ENCODE data around the gene LDHD. TPM values are rescaled to one million over a fixed set of nuclear protein-coding genes. Genes with fewer than 3 reads are reported as not detected.

LDHD gene
- total and polyA plus RNA-seq, 2 of the 8 experiments (the other 6 are each of a cell fraction or from before 2014, with no cell fraction given): 14.9 to 18.2 TPM

- Histone ChIP-seq H4K91ac (replicated peaks; ENCODE audit: insufficient read length, low read length) (peak overlapping the region; percentile 34), H3K4me3 (ENCODE audit: extremely low read depth in 1 of 4, insufficient read depth in 2 of 4, low read depth in 3 of 4, low read length in 4 of 4) (no peak overlapping the region), H4K5ac (ENCODE audit: insufficient read length, low read depth, low read length) (no peak overlapping the region), H3K56ac (replicated peaks; ENCODE audit: insufficient read length, low read depth, low read length) (no peak overlapping the region), H3K27ac (ENCODE audit: low read depth, low read length) (no peak overlapping the region), H2BK12ac (ENCODE audit: low read depth, low read length) (peak overlapping the region; percentile 60; the same call in 1 of the 2 replicates), H3K27me3 (replicated peaks in 1 of 4; ENCODE audit: control insufficient read depth in 3 of 4, extremely low read depth in 1 of 4, insufficient read depth in 3 of 4, low read length in 3 of 4) (no peaks in the 10 kb centered on the region), H3K23me2 (ENCODE audit: low read depth, low read length) (no peaks in the 10 kb centered on the region), H3K9me3 (ENCODE audit: insufficient read depth in 2 of 2, low read depth in 1 of 2, low read length in 1 of 2) (no peaks in the 10 kb centered on the region), H4K20me1 (replicated peaks in 1 of 2; ENCODE audit: control insufficient read depth in 1 of 2, insufficient read depth in 2 of 2, low read length in 2 of 2) (peaks cover 2 to 3% of the 10 kb centered on the region in 2 experiments), H2AK5ac (ENCODE audit: low read depth, low read length) (no peak overlapping the region), H3K9ac (replicated peaks in 1 of 4; ENCODE audit: extremely low read depth in 1 of 4, low read depth in 3 of 4, low read length in 3 of 4) (peak overlapping the region in 1 of 4 experiments; percentile 7; a peak in 1 of 7 replicates), H3K4me2 (ENCODE audit: insufficient read depth in 1 of 2, low read depth in 2 of 2, low read length in 2 of 2) (no peak overlapping the region), H3K79me1 (ENCODE audit: low read depth, low read length) (peaks cover 3% of the 10 kb centered on the region; the same call in 1 of the 2 replicates), H2BK120ac (replicated peaks; ENCODE audit: low read depth, low read length) (no peak overlapping the region), H2BK15ac (ENCODE audit: low read length) (peak overlapping the region; percentile 88; the same call in 1 of the 2 replicates), H4K8ac (ENCODE audit: extremely low read depth, insufficient read depth, low read length) (no peak overlapping the region), H2AFZ (ENCODE audit: low read length) (no peak overlapping the region), H3K36me3 (ENCODE audit: control insufficient read depth in 2 of 4, insufficient read depth in 4 of 4, low read length in 3 of 4) (peaks cover 0 to 16% (median 3%) of the 10 kb centered on the region in 4 experiments; a peak in 2 of 8 replicates), H3K79me2 (ENCODE audit: control insufficient read depth in 1 of 2, insufficient read depth in 2 of 2, low read length in 2 of 2) (no peaks in the 10 kb centered on the region; a peak in 1 of 4 replicates), H3K4me1 (replicated peaks in 1 of 4; ENCODE audit: control insufficient read depth in 3 of 4, insufficient read depth in 4 of 4, low read length in 3 of 4) (peaks cover 9 to 53% (median 41%) of the 10 kb centered on the region in 4 experiments), H3K18ac (ENCODE audit: extremely low read depth, low read length) (peak overlapping the region; percentile 62; the same call in 1 of the 2 replicates), H3K23ac (ENCODE audit: insufficient read length) (no peak overlapping the region), H2BK20ac (ENCODE audit: low read length) (no peak overlapping the region), H3K14ac (ENCODE audit: insufficient read length) (no peak overlapping the region), H2BK5ac (ENCODE audit: low read depth, low read length) (peak overlapping the region; percentile 66; the same call in 1 of the 2 replicates), H3K4ac (replicated peaks; ENCODE audit: insufficient read length, low read depth, low read length) (no peak overlapping the region)
- WGBS, 2 experiments (ENCODE audit: extremely low coverage in 1 of 2, insufficient coverage in 1 of 2, insufficient read length in 1 of 2, insufficient replicate concordance in 2 of 2, low coverage in 1 of 2, low lambda C conversion rate in 2 of 2, missing lambda C conversion rate in 1 of 2): 91% methylated on average over 14 of the region's 14 CpGs; no CpG with 5 or more reads in 1 of the 2 experiments
- TF ChIP-seq TCF12 (IDR thresholded peaks at IDR 0.05; ENCODE audit: low read depth, low read length): 0 out of 2 replicates have a peak, but pooled peaks have one; percentile 26
- TF ChIP-seq SRF (IDR thresholded peaks at IDR 0.05; ENCODE audit: low read depth, low read length): no peak
- FAIRE-seq (no peak), DNase-seq (ENCODE audit: low read depth in 1 of 2, low spot score in 2 of 2) (no peak)
- CTCF ChIA-PET (ENCODE audit: partially characterized antibody): interaction anchor here (0.7 to 16.3 kb wide), 12 partner anchors 9 to 249 kb away, joined by 3 to 171 read pairs (median 30); partner anchors contain the start of genes WDR59 and ZNRF1
- POLR2A ChIA-PET (ENCODE audit: partially characterized antibody): interaction anchor here (1.0 to 6.0 kb wide), 8 partner anchors 8 to 239 kb away, joined by 3 to 62 read pairs (median 6); partner anchors contain the start of gene ZNRF1
Observed at GRCh38 chr16:75112734-75113491, 3.7 kb downstream of the LDHD start.

Data from H1 (cell line).